HL-60 (cell line): Measurements from ENCODE around the gene MYO10.

Experiments
- CTCF ChIP-seq: IDR thresholded peaks from one replicate; pipeline ENCODE4 v1.5.1; 2011; ENCODE audit warnings: low read length, control low read depth, inconsistent platforms; ENCODE audit not compliant: insufficient read depth
- GABPA ChIP-seq: IDR thresholded peaks from 2 replicates; pipeline ENCODE4 v1.6.1; 2012; ENCODE audit warnings: low read depth
- POLR2AphosphoS5 ChIP-seq: IDR thresholded peaks from 2 replicates; pipeline ENCODE4 v1.6.1; 2012; ENCODE audit warnings: low read depth

GRCh38 chr5:16886366-16886736, 49.7 kb downstream of the MYO10 start:
- no peak for TF ChIP-seq CTCF
- no peak for TF ChIP-seq POLR2AphosphoS5
- no peak for TF ChIP-seq GABPA
